ENCODE measurements around the gene APOM. TPM values are rescaled to one million over a fixed set of nuclear protein-coding genes. Genes with fewer than 3 reads are reported as not detected.

The APOM gene
- total and polyA plus RNA-seq, 7 experiments from 2014 or later = 0.78 to 5.0 (median 3.6) TPM

DNA sequence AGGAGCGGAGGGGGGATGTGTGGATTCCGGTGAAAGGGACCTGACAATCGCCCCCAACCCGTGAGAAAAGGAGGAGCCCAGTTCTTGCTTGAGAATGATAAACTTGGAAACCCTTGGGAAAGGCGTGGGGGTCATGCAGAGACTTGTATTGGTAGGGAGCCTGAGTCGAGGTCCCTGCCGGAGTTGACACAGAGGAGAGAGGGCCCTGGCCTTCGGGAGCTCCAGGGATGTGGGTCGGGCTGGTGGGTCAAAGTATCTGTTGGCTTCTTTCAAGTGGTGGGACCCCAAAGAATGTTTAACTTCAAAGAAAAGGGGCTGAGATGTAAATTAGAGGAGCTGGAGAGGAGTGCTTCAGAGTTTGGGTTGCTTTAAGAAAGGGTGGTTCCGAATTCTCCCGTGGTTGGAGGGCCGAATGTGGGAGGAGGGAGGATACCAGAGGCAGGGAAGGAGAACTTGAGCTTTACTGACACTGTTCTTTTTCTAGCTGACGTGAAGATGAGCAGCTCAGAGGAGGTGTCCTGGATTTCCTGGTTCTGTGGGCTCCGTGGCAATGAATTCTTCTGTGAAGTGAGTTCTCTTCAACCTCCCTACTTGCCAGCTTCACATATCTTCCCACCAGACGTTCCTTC is 10.8 kb downstream of the APOM start:
- DNase-seq (no peak), ATAC-seq (no peak)
- Mint-ChIP-seq H3K27me3 (peaks cover 0 to 2% (median 0%) of the 10 kb centered on the region in 5 donors), H3K27ac (peak overlapping the region; percentile 94 to 99 (median 98)), H3K4me3 (peak overlapping the region; percentile 93 to 99 (median 96)), H3K9me3 (peaks cover 0 to 2% (median 0%) of the 10 kb centered on the region in 11 donors), H3K4me1 (peaks cover 25 to 68% (median 57%) of the 10 kb centered on the region in 7 donors), H3K36me3 (peaks cover 7 to 54% (median 16%) of the 10 kb centered on the region in 5 donors)
- POLR2A ChIA-PET = interaction anchor here (0.6 to 7.1 kb wide), 8 partner anchors 14 to 405 kb away, joined by 3 to 193 read pairs (median 4); partner anchors contain the start of genes APOM, BAG6, LY6G5C and PRRC2A
- no peaks in the 10 kb centered on the region for H3K9me3 ChIP-seq (ENCODE audit: control insufficient read depth in 2 of 3, low read length in 3 of 3)
- no peaks in the 10 kb centered on the region for H3K27me3 ChIP-seq (ENCODE audit: control insufficient read depth in 2 of 2, insufficient read depth in 2 of 2, low read length in 2 of 2)
- peak overlapping the region; percentile 97 for H3K27ac ChIP-seq (ENCODE audit: low read depth, low read length)
- intact Hi-C loops (cut with micrococcal nuclease) = loop anchor here (5.0 to 10.0 kb wide), 5 partner anchors 131 to 1748 kb away; partner anchors contain the start of genes CUTA (in 1 of the 2), HSD17B8 (in 1 of the 2), NELFE (in 1 of the 2) and PHF1 (in 1 of the 2)
- CTCF ChIA-PET = no interaction called here
- peak overlapping the region; percentile 91 for H3K4me3 ChIP-seq (ENCODE audit: low read length)
- H3K36me3 ChIP-seq (ENCODE audit: control insufficient read depth in 2 of 3, insufficient read depth in 3 of 3, low read length in 3 of 3) = peaks cover 13 to 52% (median 24%) of the 10 kb centered on the region in 3 experiments
- H3K4me1 ChIP-seq (ENCODE audit: control insufficient read depth in 2 of 2, insufficient read depth in 2 of 2, low read length in 2 of 2) = peaks cover 29 to 39% of the 10 kb centered on the region in 2 donors

DNA sequence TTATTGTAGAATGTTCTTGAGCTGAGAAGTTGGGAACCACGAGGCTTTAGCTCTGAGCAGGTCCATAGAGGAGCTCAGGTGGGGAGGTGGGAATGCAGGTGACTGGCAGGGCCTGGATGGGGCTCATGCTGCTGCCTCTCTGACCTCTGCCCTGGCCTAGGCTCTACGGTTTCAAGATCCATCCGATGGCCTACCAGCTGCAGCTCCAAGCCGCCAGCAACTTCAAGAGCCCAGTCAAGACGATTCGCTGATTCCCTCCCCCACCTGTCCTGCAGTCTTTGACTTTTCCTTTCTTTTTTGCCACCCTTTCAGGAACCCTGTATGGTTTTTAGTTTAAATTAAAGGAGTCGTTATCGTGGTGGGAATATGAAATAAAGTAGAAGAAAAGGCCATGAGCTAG is 14.0 kb downstream of the APOM start, which contains the start of gene LY6G5B:
TSS of gene LY6G5B (plus strand) at position 301 of the 400 bp plus-strand sequence. CDS start 975 bp downstream, outside the sequence.
- peaks cover 14 to 19% of the 10 kb centered on the region in 2 donors for H3K4me1 ChIP-seq (ENCODE audit: control insufficient read depth in 2 of 2, insufficient read depth in 2 of 2, low read length in 2 of 2)
- H3K27ac ChIP-seq (ENCODE audit: low read depth, low read length) = no peak within 1 kb of the TSS
- ATAC-seq (no peak), DNase-seq (no peak)
- Mint-ChIP-seq H3K4me1 (peaks cover 8 to 38% (median 30%) of the 10 kb centered on the region in 7 donors), H3K27ac (peak within 1 kb of the TSS in 5 of 9 donors; percentile 32 to 64 (median 48)), H3K9me3 (peaks cover 0 to 3% (median 0%) of the 10 kb centered on the region in 11 donors), H3K27me3 (peaks cover 0 to 2% (median 0%) of the 10 kb centered on the region in 5 donors), H3K36me3 (peaks cover 7 to 42% (median 17%) of the 10 kb centered on the region in 5 donors), H3K4me3 (peak within 1 kb of the TSS in 1 of 10 donors; percentile 20)
- peaks cover 13 to 68% (median 24%) of the 10 kb centered on the region in 3 experiments for H3K36me3 ChIP-seq (ENCODE audit: control insufficient read depth in 2 of 3, insufficient read depth in 3 of 3, low read length in 3 of 3)
- H3K27me3 ChIP-seq (ENCODE audit: control insufficient read depth in 2 of 2, insufficient read depth in 2 of 2, low read length in 2 of 2) = no peaks in the 10 kb centered on the region
- no peak within 1 kb of the TSS for H3K4me3 ChIP-seq (ENCODE audit: low read length)
- CTCF ChIA-PET = no interaction called here
- POLR2A ChIA-PET = interaction anchor here (0.6 to 2.5 kb wide), 3 partner anchors 17 to 1459 kb away, joined by 3 to 10 read pairs (median 3); partner anchors contain the start of gene BAG6
- H3K9me3 ChIP-seq (ENCODE audit: control insufficient read depth in 2 of 3, low read length in 3 of 3) = no peaks in the 10 kb centered on the region
- intact Hi-C loops (cut with micrococcal nuclease) = loop anchor here (5.0 to 10.0 kb wide), 5 partner anchors 128 to 1745 kb away; partner anchors contain the start of genes CUTA (in 1 of the 2), HSD17B8 (in 1 of the 2), NELFE (in 1 of the 2) and PHF1 (in 1 of the 2)

- Histone ChIP-seq H3K27ac (ENCODE audit: low read depth, low read length) (no peak overlapping the region), H3K4me1 (ENCODE audit: control insufficient read depth in 2 of 2, insufficient read depth in 2 of 2, low read length in 2 of 2) (peaks cover 11 to 12% of the 10 kb centered on the region in 2 donors), H3K27me3 (ENCODE audit: control insufficient read depth in 2 of 2, insufficient read depth in 2 of 2, low read length in 2 of 2) (no peaks in the 10 kb centered on the region), H3K4me3 (ENCODE audit: low read length) (no peak overlapping the region), H3K9me3 (ENCODE audit: control insufficient read depth in 2 of 3, low read length in 3 of 3) (no peaks in the 10 kb centered on the region), H3K36me3 (ENCODE audit: control insufficient read depth in 2 of 3, insufficient read depth in 3 of 3, low read length in 3 of 3) (peaks cover 0 to 23% (median 0%) of the 10 kb centered on the region in 3 experiments)
- H3K9me3 Mint-ChIP-seq = peaks cover 0 to 1% (median 0%) of the 10 kb centered on the region in 11 donors
- ChIA-PET POLR2A (interaction anchor here (0.8 to 1.4 kb wide), 2 partner anchors 27 to 35 kb away, joined by 3 read pairs; partner anchors contain the start of gene ABHD16A), CTCF (no interaction called here)
- no peaks in the 10 kb centered on the region for H3K27me3 Mint-ChIP-seq
- H3K4me1 Mint-ChIP-seq = peaks cover 10 to 29% (median 14%) of the 10 kb centered on the region in 7 donors
- H3K4me3 Mint-ChIP-seq = no peak overlapping the region
- ATAC-seq (no peak), DNase-seq (no peak)
- peak overlapping the region in 6 of 9 donors; percentile 28 to 86 (median 58) for H3K27ac Mint-ChIP-seq
- peaks cover 0 to 13% (median 6%) of the 10 kb centered on the region in 5 donors for H3K36me3 Mint-ChIP-seq
- intact Hi-C loops (cut with micrococcal nuclease) = no loop called here
Measured at GRCh38 chr6:31676322-31676903, 20.7 kb downstream of the APOM start.

DNA sequence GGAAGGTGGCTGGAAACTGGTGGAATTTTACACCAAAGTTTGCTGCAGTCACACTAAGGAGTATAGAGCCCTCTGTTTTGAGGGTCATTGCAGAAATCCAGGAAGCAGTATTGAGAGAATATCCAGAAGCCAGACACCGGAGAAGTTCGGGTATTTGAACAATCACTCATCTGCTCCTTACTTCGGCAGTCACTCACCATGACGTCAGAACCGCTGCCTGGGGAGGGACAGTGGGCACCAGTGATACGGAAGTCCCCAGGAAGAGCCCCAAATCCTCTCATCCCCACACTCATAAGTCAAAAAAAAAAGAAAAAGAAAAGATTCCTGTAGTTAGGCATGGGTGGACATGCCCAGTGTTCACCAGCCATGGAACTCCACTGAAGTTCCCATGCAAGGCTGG is 21.2 kb downstream of the APOM start:
- no peak for DNase-seq
- Mint-ChIP-seq H3K4me1 (peaks cover 14 to 32% (median 17%) of the 10 kb centered on the region in 7 donors), H3K9me3 (peaks cover 0 to 1% (median 0%) of the 10 kb centered on the region in 11 donors), H3K36me3 (peaks cover 0 to 9% (median 7%) of the 10 kb centered on the region in 5 donors), H3K27me3 (no peaks in the 10 kb centered on the region), H3K27ac (peak overlapping the region in 5 of 9 donors; percentile 28 to 86 (median 63)), H3K4me3 (no peak overlapping the region)
- peaks cover 15 to 16% of the 10 kb centered on the region in 2 donors for H3K4me1 ChIP-seq (ENCODE audit: control insufficient read depth in 2 of 2, insufficient read depth in 2 of 2, low read length in 2 of 2)
- ChIA-PET POLR2A (interaction anchor here (0.7 kb wide), 1 partner anchor 119 kb away, joined by 3 read pairs; no protein-coding TSS in a partner anchor), CTCF (interaction anchor here (1.4 kb wide), 1 partner anchor 154 kb away, joined by 3 read pairs; no protein-coding TSS in a partner anchor)
- H3K36me3 ChIP-seq (ENCODE audit: control insufficient read depth in 2 of 3, insufficient read depth in 3 of 3, low read length in 3 of 3) = peaks cover 0 to 18% (median 0%) of the 10 kb centered on the region in 3 experiments
- no peaks in the 10 kb centered on the region for H3K9me3 ChIP-seq (ENCODE audit: control insufficient read depth in 2 of 3, low read length in 3 of 3)
- intact Hi-C loops (cut with micrococcal nuclease) = no loop called here
- no peaks in the 10 kb centered on the region for H3K27me3 ChIP-seq (ENCODE audit: control insufficient read depth in 2 of 2, insufficient read depth in 2 of 2, low read length in 2 of 2)
- H3K4me3 ChIP-seq (ENCODE audit: low read length) = no peak overlapping the region
- no peak for ATAC-seq
- no peak overlapping the region for H3K27ac ChIP-seq (ENCODE audit: low read depth, low read length)

DNA sequence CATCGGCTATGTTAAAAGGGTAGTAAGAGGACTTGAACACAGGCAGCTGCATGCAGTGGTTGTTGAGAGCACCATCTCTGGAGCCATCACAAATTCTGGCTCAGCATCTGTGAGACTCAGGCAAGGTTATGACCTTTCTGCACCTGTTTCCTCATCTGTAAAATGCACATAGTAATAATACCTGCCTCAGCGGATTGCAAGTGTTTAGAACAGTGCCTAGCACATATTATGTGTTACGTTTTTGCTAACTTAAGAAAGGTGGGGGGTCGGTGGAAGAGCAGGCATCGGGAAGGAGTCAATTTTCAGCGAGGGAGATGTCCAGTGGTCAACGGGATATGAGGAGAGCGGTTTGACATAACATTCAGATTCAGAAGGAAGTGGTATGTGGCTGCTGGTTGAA is 22.3 kb downstream of the APOM start:
- Histone ChIP-seq H3K27me3 (ENCODE audit: control insufficient read depth in 2 of 2, insufficient read depth in 2 of 2, low read length in 2 of 2) (no peaks in the 10 kb centered on the region), H3K9me3 (ENCODE audit: control insufficient read depth in 2 of 3, low read length in 3 of 3) (no peaks in the 10 kb centered on the region), H3K36me3 (ENCODE audit: control insufficient read depth in 2 of 3, insufficient read depth in 3 of 3, low read length in 3 of 3) (peaks cover 0 to 9% (median 0%) of the 10 kb centered on the region in 3 experiments), H3K4me1 (ENCODE audit: control insufficient read depth in 2 of 2, insufficient read depth in 2 of 2, low read length in 2 of 2) (peaks cover 15 to 16% of the 10 kb centered on the region in 2 donors), H3K27ac (ENCODE audit: low read depth, low read length) (no peak overlapping the region), H3K4me3 (ENCODE audit: low read length) (no peak overlapping the region)
- H3K27me3 Mint-ChIP-seq = no peaks in the 10 kb centered on the region
- peaks cover 0 to 4% (median 0%) of the 10 kb centered on the region in 5 donors for H3K36me3 Mint-ChIP-seq
- peak overlapping the region in 4 of 9 donors; percentile 1 to 61 (median 18) for H3K27ac Mint-ChIP-seq
- DNase-seq (no peak), ATAC-seq (no peak)
- H3K9me3 Mint-ChIP-seq = peaks cover 0 to 1% (median 0%) of the 10 kb centered on the region in 11 donors
- POLR2A ChIA-PET = interaction anchor here (0.7 kb wide), 1 partner anchor 26 kb away, joined by 3 read pairs; the partner anchor contains the start of gene BAG6
- H3K4me1 Mint-ChIP-seq = peaks cover 14 to 32% (median 18%) of the 10 kb centered on the region in 7 donors
- CTCF ChIA-PET = interaction anchor here (1.4 kb wide), 1 partner anchor 153 kb away, joined by 3 read pairs; no protein-coding TSS in a partner anchor
- intact Hi-C loops (cut with micrococcal nuclease) = no loop called here
- no peak overlapping the region for H3K4me3 Mint-ChIP-seq

All from naive thymus-derived CD4-positive, alpha-beta T cell (primary cell).